ENCODE data around the gene SOWAHC.

Gene SOWAHC

DNA sequence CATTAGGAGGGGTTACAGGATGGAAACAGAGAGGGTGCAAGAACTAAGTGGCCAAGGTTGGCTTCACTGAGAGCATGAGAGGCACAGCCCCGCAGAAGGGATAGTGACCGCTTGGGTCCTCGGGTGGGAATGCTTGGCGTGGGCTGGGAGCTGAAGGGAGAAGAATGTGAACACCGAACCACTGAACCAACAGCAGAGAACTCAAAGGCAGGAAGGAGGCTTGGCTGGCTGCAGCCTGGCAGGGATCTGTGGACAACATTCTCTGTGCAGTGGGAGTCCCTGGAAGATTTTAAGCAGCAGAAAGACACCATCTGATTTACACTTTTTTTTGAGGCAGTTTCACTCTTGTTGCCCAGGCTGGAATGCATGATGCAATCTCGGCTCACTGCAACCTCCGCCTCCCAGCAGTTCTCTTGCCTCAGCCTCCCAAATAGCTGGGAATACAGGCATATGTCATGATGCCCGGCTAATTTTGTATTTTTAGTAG, 33.9 kb downstream of the SOWAHC start:
- DNase-seq = no peak

DNA sequence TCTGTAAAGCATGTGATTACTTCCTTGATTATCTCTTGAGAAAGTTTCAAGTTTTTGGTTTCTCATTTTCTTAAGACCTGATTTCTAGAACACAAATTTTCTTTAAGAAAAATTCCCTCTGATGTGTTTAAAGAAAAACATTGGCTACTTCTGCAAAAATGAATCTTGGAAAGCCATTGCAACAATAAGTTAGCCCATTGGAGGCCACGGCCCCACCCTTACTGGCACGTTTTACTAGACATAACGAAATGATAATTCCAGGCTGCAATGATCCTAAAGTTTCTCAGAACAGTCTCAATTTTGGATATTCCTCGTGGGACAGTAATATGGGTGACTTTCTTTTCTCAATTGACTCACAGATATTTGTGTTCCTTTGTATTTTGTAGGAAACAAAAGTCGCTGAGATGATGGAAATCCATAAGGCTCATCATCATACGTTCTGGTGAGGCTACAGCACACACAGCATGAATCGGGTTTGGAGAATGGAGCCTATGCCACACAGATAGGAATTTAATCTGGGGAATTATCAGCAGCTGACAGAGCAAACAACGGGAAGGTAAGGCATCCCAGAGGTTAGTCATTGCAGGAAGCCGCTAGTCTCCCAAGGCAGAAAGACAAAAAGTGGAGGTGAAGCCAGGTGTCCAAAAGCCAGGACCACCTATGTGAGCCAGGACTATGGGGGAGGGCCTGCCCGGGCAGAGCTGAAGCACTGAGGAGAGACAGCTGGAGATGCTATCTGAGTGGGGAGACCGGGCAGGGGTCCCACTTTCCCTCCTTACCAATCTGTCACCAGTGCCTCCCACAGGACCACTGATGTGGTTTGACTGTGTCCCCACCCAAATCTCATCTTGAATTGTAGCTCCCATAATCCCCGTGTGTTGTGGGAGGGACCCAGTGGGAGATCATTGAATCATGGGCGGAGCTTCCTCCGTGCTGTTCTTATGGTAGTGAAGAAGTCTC, 35.9 kb downstream of the SOWAHC start:
- DNase-seq = no peak

GRCh38 chr2:109654326-109655050, 40.3 kb downstream of the SOWAHC start:
- DNase-seq = no peak

DNA sequence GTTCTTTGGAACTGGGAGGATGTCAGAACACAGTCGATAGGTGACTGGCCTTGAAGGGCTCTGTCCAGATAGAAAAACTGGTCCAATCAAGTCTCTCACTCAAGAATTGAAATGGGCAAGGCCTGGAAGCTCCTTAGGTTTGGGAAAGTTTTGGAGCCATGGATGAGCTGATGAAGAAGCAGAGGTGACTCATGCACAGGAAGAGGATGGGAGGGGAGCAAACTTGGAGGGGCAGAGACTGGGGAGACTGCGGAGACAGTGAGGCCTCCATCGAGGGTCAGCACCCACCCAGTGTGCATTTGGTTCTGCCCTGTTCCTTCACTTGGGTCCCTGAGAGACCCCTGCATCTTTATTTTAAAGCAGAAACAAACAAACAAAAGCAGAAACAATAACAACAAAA, 41.1 kb downstream of the SOWAHC start:
- DNase-seq = no peak

DNA sequence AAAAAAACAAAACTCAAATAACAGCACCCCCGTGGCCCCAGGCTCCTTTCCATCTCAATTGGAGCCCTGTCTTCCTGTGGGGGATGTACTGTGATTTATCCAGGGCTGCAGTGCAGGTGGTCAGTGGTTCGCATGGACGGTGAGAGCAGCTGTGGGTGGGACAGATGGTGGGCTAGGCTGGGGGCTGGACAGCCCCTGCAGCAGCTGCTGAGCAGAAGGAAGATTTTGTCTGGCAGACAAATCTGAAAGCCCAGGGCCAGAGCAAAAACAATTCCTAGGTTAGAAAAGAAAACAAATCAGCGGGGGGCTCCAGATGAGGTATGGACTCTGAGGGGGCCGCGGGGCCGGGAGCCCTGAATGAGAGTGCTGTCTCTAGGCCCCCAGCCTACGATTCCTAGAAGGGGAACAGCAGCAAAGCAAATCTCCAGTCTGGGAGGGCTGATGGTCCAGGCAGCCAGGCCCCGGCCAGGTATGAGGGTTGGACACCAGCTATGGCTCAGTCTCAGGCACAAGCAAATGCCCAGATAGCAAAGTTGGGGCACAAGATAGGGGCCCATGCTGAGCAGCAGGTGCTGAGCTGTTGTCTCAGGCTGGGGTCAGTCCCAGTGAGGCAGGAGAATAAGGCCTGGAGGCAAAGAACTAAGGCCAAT, 45.4 kb downstream of the SOWAHC start:
- no peak for DNase-seq

DNA sequence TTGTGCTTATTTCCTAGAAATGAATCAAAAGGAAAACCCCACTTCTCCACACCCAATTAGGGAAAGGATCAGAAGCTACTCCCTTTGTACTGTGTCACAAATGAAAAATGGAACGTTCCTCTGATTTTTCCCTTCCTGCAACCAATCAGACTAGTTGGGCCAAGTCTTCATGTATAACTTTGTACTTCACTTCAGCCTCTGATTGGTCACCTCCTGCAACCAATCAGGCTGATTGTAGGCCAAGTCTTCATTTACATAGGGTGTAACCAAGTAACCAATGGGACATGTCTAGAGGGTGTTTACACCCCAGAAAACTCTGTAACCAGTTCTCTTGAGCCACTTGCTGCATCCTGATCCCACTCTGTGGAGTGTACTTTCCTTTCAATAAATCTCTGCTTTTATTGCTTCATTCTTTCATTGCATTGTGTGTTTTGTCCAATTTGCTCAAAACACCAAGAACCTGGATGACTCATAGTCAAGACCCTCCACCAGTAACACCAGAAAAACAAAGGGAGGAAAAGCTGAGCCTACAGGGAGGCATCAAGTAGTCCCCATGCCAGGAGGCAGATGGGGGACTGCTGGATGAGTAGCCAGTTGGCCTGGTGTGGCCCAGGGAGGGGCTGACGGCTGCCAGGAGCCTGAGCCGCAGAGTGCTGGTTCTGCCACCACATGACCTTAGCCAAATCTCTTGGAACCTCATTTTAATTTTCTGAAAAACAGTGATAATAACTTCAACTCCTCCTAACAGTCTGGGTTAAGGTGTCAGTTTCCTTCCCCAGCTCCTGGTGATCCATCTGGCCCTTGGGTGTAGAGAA, 46.1 kb downstream of the SOWAHC start:
- no peak for DNase-seq

GRCh38 chr2:109662889-109663288, 48.7 kb downstream of the SOWAHC start:
- DNase-seq = no peak

GRCh38 chr2:109663721-109664120, 49.6 kb downstream of the SOWAHC start:
- no peak for DNase-seq

- no peak for DNase-seq
Measured at GRCh38 chr2:109666466-109666865, 52.3 kb downstream of the SOWAHC start.

Data from activated CD8-positive, alpha-beta memory T cell treated with anti-CD3 and anti-CD28 coated beads, Interleukin-2, amount 50 U/mL, for 4 hours (primary cell).